Stomach (tissue), 4 donors: Measurements from ENCODE around the gene UBE2M.

Experiments
- CTCF ChIP-seq, 7 experiments: fragments of 450-650 bp in 4 of 7; fragments of 200-600 bp in 3 of 7; sonication (generic) in 3 of 7; IDR thresholded peaks; one replicate each; pipeline ENCODE4 v1.5.1; 2016 to 2019; ENCODE audit warnings: antibody characterized with exemption in 7 of 7, control low read depth in 2 of 7, mild to moderate bottlenecking in 1 of 7
- EP300 ChIP-seq: sonication (generic); formaldehyde crosslinking; IDR thresholded peaks from one replicate; pipeline ENCODE4 v1.6.1; 2017; ENCODE audit warnings: antibody characterized with exemption
- POLR2AphosphoS5 ChIP-seq, 3 donors: sonication (generic); formaldehyde crosslinking; IDR thresholded peaks; one replicate each; pipeline ENCODE4 v1.6.1; 2016; ENCODE audit warnings: antibody characterized with exemption in 3 of 3

DNA sequence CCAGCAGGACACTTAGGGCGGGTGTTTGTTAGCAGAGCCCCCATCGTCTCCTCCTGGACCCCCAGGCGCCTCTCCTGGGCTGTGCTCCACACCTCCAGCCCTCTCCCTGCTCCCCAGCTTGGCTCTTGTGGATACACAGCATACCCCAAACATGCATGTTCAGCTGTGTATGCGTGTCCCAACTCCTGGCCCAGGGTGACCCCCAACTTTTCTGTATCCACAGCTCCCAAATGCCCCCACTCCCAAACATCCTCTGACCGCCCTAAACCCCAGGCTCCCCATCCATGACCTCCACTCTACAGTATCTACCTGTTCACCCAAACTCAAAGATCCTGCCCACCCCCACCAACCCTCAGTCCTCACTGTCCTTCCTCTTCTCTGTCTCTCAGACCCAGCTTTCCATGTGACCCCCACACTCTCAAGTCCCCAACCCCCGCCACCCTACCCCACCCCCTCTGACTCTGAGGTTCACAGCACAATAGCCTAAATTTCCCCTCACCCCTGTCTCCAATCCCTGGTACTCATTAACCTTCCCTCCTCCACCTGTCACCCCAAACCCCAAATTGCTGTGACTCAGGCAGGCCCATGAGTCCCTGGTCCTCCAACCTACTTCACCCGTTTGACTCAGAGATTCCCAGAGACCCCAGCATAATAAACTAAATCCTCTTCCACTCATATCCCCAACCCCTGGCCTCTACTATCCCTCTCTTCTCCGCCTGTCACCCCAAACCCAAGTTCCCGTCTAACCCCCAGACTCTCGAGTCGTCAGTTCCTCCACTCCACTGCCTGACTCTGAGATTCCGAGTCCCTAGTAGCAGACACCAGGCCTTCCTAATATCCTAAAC is 968 bp downstream of the UBE2M start:
- TF ChIP-seq CTCF (IDR thresholded peaks at IDR 0.05) (no peak), EP300 (no peak), POLR2AphosphoS5 (IDR thresholded peaks at IDR 0.05) (no peak)
